GM12865 (cell line): ENCODE data around the gene ARRB2.

Experiments used
- DNase-seq: peaks from one replicate; pipeline ENCODE4 v3.0.0; 2010; ENCODE audit warnings: low read depth
- H3K4me3 ChIP-seq: 2 replicates; pipeline ENCODE4 v1.5.1; 2011; ENCODE audit warnings: mild to moderate bottlenecking, low read depth, low read length, control low read depth
- CTCF ChIP-seq: IDR thresholded peaks from 2 replicates; pipeline ENCODE4 v1.5.1; 2011; ENCODE audit warnings: low read length, control low read depth, low read depth, inconsistent platforms; ENCODE audit not compliant: insufficient read depth; ENCODE audit errors: missing control alignments

The ARRB2 gene

DNA sequence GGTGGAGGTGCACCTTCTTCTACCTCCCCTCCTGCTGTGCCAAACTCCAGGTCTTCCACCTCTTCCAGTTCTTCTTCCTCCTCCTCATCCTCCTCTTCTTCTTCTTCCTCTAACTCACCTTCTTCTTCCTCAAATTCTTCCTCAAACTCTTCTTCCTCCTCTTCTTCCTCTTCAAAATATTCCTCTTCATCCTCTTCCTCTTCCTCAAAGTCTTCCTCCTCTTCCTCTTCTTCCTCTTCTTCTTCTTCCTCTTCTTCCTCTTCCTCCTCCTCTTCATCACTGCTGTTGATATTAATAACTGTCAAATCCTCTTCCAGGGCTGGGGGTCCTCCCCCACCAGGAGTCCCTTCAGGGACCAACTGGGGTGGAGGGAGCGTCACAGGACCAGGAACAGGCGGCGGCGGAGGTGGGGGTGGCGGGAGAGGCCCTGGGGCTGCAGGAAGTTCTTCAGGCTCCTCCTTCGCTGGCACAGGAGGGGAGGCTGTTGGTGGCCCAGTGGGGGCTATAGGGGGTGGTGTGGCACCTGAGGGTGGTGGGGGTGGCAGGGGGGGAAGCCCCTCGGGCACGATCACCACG is 38.3 kb upstream of the ARRB2 start:
- DNase-seq, result no peak
- TF ChIP-seq CTCF, result no peak
- no peak overlapping the region for H3K4me3 ChIP-seq

GRCh38 chr17:4672751-4673150 is 37.7 kb upstream of the ARRB2 start:
- no peak overlapping the region for H3K4me3 ChIP-seq
- no peak for TF ChIP-seq CTCF
- no peak for DNase-seq

- TF ChIP-seq CTCF, result no peak
- H3K4me3 ChIP-seq, result no peak overlapping the region
- DNase-seq, result no peak
Observed at GRCh38 chr17:4673169-4673568, 37.3 kb upstream of the ARRB2 start.

DNA sequence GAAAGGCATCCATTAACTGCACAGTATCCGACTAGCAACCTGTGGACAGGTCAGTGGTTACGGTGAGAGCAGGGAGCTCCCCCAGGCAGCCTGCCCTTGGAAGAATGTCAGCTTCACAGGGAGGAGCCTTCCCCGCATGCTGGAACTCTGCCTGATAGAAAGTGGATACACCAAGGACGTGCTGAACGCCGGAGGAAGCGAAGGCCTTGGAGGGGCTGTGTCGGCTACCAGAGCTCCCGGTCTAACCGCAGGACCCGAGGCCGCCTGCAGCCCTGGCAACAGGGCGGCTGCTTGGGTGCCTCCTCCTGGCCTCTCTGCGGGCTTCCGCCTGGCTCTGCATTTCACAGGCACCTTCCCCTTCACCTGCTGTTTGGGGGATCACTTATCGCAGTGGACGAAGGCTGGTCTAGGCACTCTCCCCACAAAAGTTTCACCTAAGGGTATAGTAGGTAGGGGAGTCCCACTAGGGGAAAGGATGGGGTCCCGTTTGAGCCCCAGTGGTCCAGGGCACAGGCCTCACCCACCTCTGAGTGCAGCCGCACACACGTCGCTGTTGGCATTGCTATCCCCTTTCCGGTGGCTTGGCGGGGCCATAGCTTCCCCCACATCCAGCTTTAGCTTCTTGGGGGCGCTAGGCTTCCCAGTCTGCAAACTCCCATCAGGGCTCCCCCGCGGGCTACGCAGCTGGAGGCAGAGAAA is 36.3 kb upstream of the ARRB2 start:
- H3K4me3 ChIP-seq, result no peak overlapping the region
- no peak for TF ChIP-seq CTCF
- no peak for DNase-seq

DNA sequence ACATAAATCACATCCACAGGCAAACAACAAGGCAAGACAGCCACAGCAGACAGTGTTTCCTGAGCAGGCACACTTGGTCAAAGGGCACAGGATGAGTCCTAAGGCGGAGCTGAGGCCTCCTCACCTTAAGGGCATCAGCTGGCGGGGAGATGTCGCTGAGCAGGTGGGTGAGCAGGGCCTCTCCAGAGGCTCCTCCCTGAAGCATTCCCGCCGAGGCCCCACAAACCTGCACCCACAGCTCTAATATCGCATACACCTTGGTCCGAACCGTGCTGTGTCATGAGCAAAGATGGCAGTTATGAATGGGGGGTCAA is 35.8 kb upstream of the ARRB2 start:
- no peak overlapping the region for H3K4me3 ChIP-seq
- no peak for TF ChIP-seq CTCF
- no peak for DNase-seq

- no peak for TF ChIP-seq CTCF
- no peak for DNase-seq
- no peak overlapping the region for H3K4me3 ChIP-seq
Observed at GRCh38 chr17:4675791-4676190, 34.6 kb upstream of the ARRB2 start.

DNA sequence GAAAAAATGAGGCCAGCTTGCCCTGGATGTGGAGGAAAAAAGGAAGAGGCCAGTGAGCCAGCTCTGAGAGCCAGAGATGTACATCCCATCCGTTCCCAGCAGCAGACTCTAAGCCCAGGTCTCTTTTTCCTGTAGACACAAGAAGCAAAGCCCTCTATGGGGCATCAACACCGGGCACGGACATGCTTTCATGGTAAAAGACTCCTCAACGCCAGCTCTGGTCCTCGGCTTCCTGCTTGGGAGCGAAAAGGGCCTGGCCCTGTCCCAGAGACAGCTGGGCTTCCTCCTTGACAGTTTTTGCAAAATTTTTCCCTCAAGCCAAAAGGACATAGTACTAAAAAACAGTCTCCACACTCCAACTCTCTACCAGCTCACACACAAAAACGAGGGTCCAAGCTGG is 33.6 kb upstream of the ARRB2 start:
- no peak overlapping the region for H3K4me3 ChIP-seq
- no peak for DNase-seq
- no peak for TF ChIP-seq CTCF
